ENCODE measurements around the gene PARD3.

GRCh38 chr10:34808801-34809745 lies 6.0 kb downstream of the PARD3 start:
- no peak for TF ChIP-seq CTCF (IDR thresholded peaks at IDR 0.05; ENCODE audit: poor library complexity, severe bottlenecking)
- TF ChIP-seq TAF1 (IDR thresholded peaks at IDR 0.05; ENCODE audit: low read depth), result no peak
- TF ChIP-seq EZH2 (IDR thresholded peaks at IDR 0.05; ENCODE audit: borderline replicate concordance, insufficient read depth, low read length, poor library complexity, severe bottlenecking), result no peak
- TF ChIP-seq MXI1 (conservative IDR thresholded peaks at IDR 0.05; ENCODE audit: poor library complexity, severe bottlenecking), result no peak
- no peak for TF ChIP-seq EP300 (conservative IDR thresholded peaks at IDR 0.05; ENCODE audit: poor library complexity, severe bottlenecking)
